Measurements from ENCODE around the gene SMG9. TPM values are rescaled to one million over a fixed set of nuclear protein-coding genes. Genes with fewer than 3 reads are reported as not detected.

The SMG9 gene
- total RNA-seq, 3 donors from 2014 or later, result 32.2 to 41.4 (median 34.7) TPM

- no peaks in the 10 kb centered on the region for H3K9me3 ChIP-seq
- H3K4me1 ChIP-seq (ENCODE audit: low read depth), result peaks cover 6% of the 10 kb centered on the region
- intact Hi-C loops (cut with DNase I, micrococcal nuclease), result no loop called here
- no peaks in the 10 kb centered on the region for H3K36me3 ChIP-seq (ENCODE audit: low read depth)
- ATAC-seq (no peak), DNase-seq (peak in 1 of 3 donors; percentile 60)
- H3K4me3 ChIP-seq, result no peak overlapping the region
- TF ChIP-seq CTCF (IDR thresholded peaks at IDR 0.05), result no peak
Measured at GRCh38 chr19:43789029-43789428, 34.3 kb upstream of the SMG9 start.

GRCh38 chr19:43786665-43787064, 31.9 kb upstream of the SMG9 start:
- DNase-seq (no peak), ATAC-seq (no peak)
- intact Hi-C loops (cut with DNase I, micrococcal nuclease), result no loop called here
- TF ChIP-seq CTCF (IDR thresholded peaks at IDR 0.05), result no peak
- H3K36me3 ChIP-seq (ENCODE audit: low read depth), result no peaks in the 10 kb centered on the region
- H3K4me3 ChIP-seq, result no peak overlapping the region
- no peaks in the 10 kb centered on the region for H3K9me3 ChIP-seq
- H3K4me1 ChIP-seq (ENCODE audit: low read depth), result peaks cover 14% of the 10 kb centered on the region

GRCh38 chr19:43784981-43785808, 30.4 kb upstream of the SMG9 start:
- DNase-seq (peak in 2 of 3 donors; percentile 68 to 79), ATAC-seq (peak; percentile 57)
- no peaks in the 10 kb centered on the region for H3K9me3 ChIP-seq
- H3K4me1 ChIP-seq (ENCODE audit: low read depth), result peaks cover 14% of the 10 kb centered on the region
- intact Hi-C loops (cut with DNase I, micrococcal nuclease), result loop anchor here (5.0 kb wide), 1 partner anchor 38 kb away; no protein-coding TSS in a partner anchor
- peak; percentile 97 for TF ChIP-seq CTCF (IDR thresholded peaks at IDR 0.05)
- H3K36me3 ChIP-seq (ENCODE audit: low read depth), result no peaks in the 10 kb centered on the region
- no peak overlapping the region for H3K4me3 ChIP-seq

GRCh38 chr19:43784241-43784980, 29.6 kb upstream of the SMG9 start:
- intact Hi-C loops (cut with DNase I, micrococcal nuclease), result loop anchor here (5.0 kb wide), 1 partner anchor 37 kb away; no protein-coding TSS in a partner anchor
- TF ChIP-seq CTCF (IDR thresholded peaks at IDR 0.05), result no peak
- DNase-seq (peak in 2 of 3 donors; percentile 71 to 81), ATAC-seq (peak; percentile 53)
- peaks cover 14% of the 10 kb centered on the region for H3K4me1 ChIP-seq (ENCODE audit: low read depth)
- no peak overlapping the region for H3K4me3 ChIP-seq
- no peaks in the 10 kb centered on the region for H3K9me3 ChIP-seq
- no peaks in the 10 kb centered on the region for H3K36me3 ChIP-seq (ENCODE audit: low read depth)

- ATAC-seq (no peak), DNase-seq (no peak)
- no peaks in the 10 kb centered on the region for H3K9me3 ChIP-seq
- TF ChIP-seq CTCF (IDR thresholded peaks at IDR 0.05), result no peak
- intact Hi-C loops (cut with DNase I, micrococcal nuclease), result loop anchor here (5.0 kb wide), 1 partner anchor 36 kb away; no protein-coding TSS in a partner anchor
- H3K4me1 ChIP-seq (ENCODE audit: low read depth), result peaks cover 22% of the 10 kb centered on the region
- H3K36me3 ChIP-seq (ENCODE audit: low read depth), result no peaks in the 10 kb centered on the region
- H3K4me3 ChIP-seq, result no peak overlapping the region
Measured at GRCh38 chr19:43783636-43784035, 28.9 kb upstream of the SMG9 start.
